Pancreas (tissue), 10 donors: ENCODE measurements around the gene R3HDM1. TPM values are rescaled to one million over a fixed set of nuclear protein-coding genes. Genes with fewer than 3 reads are reported as not detected.

Experiments used
- ATAC-seq, 4 donors: fragments of 200-7000 bp; cut with Tn5 transposase; one replicate each; pipeline versions ENCODE4 v1.8.0 to v1.9.1; 2020; ENCODE audit warnings: mild to moderate bottlenecking in 4 of 4, moderate library complexity in 4 of 4
- DNase-seq, 6 donors: peaks; one replicate each; pipeline ENCODE4 v3.0.0-alpha.2; 2020
- FAIRE-seq: peaks from 2 replicates; lab custom pipeline; 2012; peaks lifted over from hg19 to GRCh38; lab: Jason Lieb, UNC
- H3K27ac ChIP-seq, 4 donors: fragments of 200-600 bp; sonication (generic); 1 replicate in 3 of 4; 2 replicates in 1 of 4; pipeline versions ENCODE4 v1.5.0 to v1.8.0; 2020
- H3K27me3 ChIP-seq, 4 donors: fragments of 200-600 bp; one replicate each; pipeline ENCODE4 v1.8.0; 2021
- H3K36me3 ChIP-seq, 3 donors: fragments of 200-600 bp; sonication (generic) in 1 of 3; one replicate each; pipeline versions ENCODE4 v1.5.0 to v1.8.0; 2020 to 2021
- H3K4me1 ChIP-seq, 3 donors: fragments of 200-600 bp; one replicate each; pipeline ENCODE4 v1.8.0; 2021
- H3K4me3 ChIP-seq, 4 donors: fragments of 200-600 bp; sonication (generic) in 2 of 4; one replicate each; pipeline versions ENCODE4 v1.5.0 to v1.8.0; 2020 to 2021
- H3K9me3 ChIP-seq, 4 donors: fragments of 200-600 bp; one replicate each; pipeline ENCODE4 v1.8.0; 2021
- WGBS, 2 donors: extraction: QIAGEN DNeasy Blood & Tissue Kit; methylation state at CpG; one replicate each; pipeline ENCODE4 v1.1.7; 2013; 5-methylcytosine and 5-hydroxymethylcytosine counted together
- intact Hi-C, 3 donors: fragments of 100-400 bp; cut with DNase I; formaldehyde crosslinking; loops; one replicate each; pipeline versions ENCODE4 v1.11.1 to v1.14.2; 2022
- polyA plus RNA-seq, 2 donors: library from polyadenylated mRNA; stranded (reverse); fragments of 200-250 nt; gene quantifications; one replicate each; pipeline ENCODE4 v1.2.3, GENCODE V29; 2013
- total RNA-seq, 6 donors: library from RNA; stranded (reverse); fragmentation: NEBNext Ultra II Directional in 4 of 6; extraction: Animal tissue kit (Norgen Biotek cat#: 25700) in 4 of 6; gene quantifications; one replicate each; pipeline versions ENCODE4 v1.2.1 to v1.2.4, GENCODE V29; 2021 to 2023
- TF ChIP-seq, protein P1 (sequence below), 4 donors: fragments of 200-600 bp; sonication (generic) in 3 of 4; IDR thresholded peaks; one replicate each; pipeline versions ENCODE4 v1.5.0 to v1.8.0; 2021; ENCODE audit warnings: antibody characterized with exemption in 4 of 4
- donor health status: healthy with polysubstance abuse.
- donor health status: DM: no; HTN: no; CAD: no; lungs with moderate emphysema.
- donor health status: DM: no; HTN: no; CAD: no.
- donor health status: control.
- donor health status: control.
- donor health status: Bipolar disorder and iron deficiency.
- donor health status: DM: yes; HTN: yes; CAD: no.
- donor health status: DM: no; HTN: no; CAD: no.
- donor health status: DM: no; HTN: no; CAD: no.
- donor health status: DM: yes; HTN: yes; CAD: no.

Gene R3HDM1
- total and polyA plus RNA-seq, 8 donors, result 6.8 to 16.0 (median 10.9) TPM

DNA sequence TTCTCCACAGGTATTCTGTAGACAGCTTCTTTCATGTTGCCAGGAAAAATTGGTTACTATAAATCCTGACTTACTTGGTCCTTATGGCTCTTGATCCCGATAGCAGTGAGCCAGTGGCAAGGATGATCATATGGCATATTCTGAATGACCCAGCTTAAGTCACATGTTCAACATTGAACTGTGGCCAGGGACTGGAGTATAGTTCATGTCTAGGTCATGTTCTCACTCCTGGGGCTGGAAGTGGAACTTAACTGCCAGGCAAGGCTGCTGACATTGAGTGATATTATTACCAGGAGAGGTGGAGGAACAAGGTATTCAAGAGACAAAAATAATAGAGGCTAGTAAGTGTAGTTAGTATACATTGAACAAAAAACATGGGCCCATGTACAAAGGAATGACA is 26.2 kb downstream of the R3HDM1 start:
- FAIRE-seq (no peak), ATAC-seq (no peak), DNase-seq (no peak)
- no peaks in the 10 kb centered on the region for H3K36me3 ChIP-seq
- H3K4me3 ChIP-seq, result no peak overlapping the region
- TF ChIP-seq, protein P1, sequence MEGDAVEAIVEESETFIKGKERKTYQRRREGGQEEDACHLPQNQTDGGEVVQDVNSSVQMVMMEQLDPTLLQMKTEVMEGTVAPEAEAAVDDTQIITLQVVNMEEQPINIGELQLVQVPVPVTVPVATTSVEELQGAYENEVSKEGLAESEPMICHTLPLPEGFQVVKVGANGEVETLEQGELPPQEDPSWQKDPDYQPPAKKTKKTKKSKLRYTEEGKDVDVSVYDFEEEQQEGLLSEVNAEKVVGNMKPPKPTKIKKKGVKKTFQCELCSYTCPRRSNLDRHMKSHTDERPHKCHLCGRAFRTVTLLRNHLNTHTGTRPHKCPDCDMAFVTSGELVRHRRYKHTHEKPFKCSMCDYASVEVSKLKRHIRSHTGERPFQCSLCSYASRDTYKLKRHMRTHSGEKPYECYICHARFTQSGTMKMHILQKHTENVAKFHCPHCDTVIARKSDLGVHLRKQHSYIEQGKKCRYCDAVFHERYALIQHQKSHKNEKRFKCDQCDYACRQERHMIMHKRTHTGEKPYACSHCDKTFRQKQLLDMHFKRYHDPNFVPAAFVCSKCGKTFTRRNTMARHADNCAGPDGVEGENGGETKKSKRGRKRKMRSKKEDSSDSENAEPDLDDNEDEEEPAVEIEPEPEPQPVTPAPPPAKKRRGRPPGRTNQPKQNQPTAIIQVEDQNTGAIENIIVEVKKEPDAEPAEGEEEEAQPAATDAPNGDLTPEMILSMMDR (IDR thresholded peaks at IDR 0.05), result no peak
- H3K9me3 ChIP-seq, result no peaks in the 10 kb centered on the region
- 80 to 91% methylated on average over 1 of the region's 1 CpG for WGBS, 2 donors
- no peaks in the 10 kb centered on the region for H3K27me3 ChIP-seq
- no peak overlapping the region for H3K27ac ChIP-seq
- intact Hi-C loops, result no loop called here
- no peaks in the 10 kb centered on the region for H3K4me1 ChIP-seq

DNA sequence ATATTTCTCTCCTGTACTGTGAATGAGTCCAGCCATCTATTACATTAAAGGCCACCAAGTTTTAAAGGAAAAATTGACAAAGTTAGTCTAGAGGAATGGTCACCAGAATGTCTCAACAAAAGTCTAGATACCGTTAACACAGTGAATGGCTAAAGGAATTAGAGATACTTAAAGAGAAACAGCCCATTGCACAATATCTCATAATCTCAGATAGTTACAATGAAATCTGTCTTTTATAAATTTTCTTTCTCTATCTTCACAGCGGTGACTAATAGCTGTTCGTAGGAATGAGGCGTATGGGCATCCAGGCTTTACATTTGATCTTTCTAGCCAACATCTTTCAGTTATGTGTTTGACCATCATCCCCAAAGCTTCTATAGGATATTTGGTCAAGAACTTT is 30.6 kb downstream of the R3HDM1 start:
- no peaks in the 10 kb centered on the region for H3K9me3 ChIP-seq
- no peak for DNase-seq
- no peaks in the 10 kb centered on the region for H3K36me3 ChIP-seq
- TF ChIP-seq, protein P1 (IDR thresholded peaks at IDR 0.05), result no peak
- 97 to 99% methylated on average over 4 of the region's 4 CpGs for WGBS, 2 donors
- H3K27ac ChIP-seq, result no peak overlapping the region
- no peaks in the 10 kb centered on the region for H3K4me1 ChIP-seq
- H3K4me3 ChIP-seq, result no peak overlapping the region
- no peaks in the 10 kb centered on the region for H3K27me3 ChIP-seq
- no peak for FAIRE-seq
- ATAC-seq, result no peak
- intact Hi-C loops, result no loop called here

DNA sequence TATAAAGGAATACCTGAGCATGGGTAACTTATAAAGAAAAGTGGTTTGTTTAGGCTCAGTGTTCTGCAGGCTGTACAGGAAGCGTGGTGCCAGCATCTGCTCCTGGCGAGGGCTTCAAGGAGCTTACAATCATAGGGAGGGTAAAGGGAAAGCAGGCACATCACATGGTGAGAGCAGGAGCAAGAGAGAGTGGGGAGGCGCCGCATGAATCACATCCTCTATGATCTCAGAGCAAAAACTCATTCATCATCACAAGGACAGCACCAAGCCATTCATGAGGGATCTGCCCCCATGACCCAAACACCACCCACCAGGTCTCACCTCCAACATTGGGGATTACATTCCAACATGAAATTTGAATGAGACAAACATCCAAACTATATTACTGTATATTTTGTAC is 32.5 kb downstream of the R3HDM1 start:
- Histone ChIP-seq H3K9me3 (no peaks in the 10 kb centered on the region), H3K27me3 (no peaks in the 10 kb centered on the region), H3K4me3 (no peak overlapping the region), H3K27ac (no peak overlapping the region), H3K4me1 (no peaks in the 10 kb centered on the region), H3K36me3 (no peaks in the 10 kb centered on the region)
- FAIRE-seq, result no peak
- no peak for DNase-seq
- TF ChIP-seq, protein P1 (IDR thresholded peaks at IDR 0.05), result no peak
- no peak for ATAC-seq
- WGBS, 2 donors, result 94 to 96% methylated on average over 4 of the region's 4 CpGs
- intact Hi-C loops, result no loop called here

DNA sequence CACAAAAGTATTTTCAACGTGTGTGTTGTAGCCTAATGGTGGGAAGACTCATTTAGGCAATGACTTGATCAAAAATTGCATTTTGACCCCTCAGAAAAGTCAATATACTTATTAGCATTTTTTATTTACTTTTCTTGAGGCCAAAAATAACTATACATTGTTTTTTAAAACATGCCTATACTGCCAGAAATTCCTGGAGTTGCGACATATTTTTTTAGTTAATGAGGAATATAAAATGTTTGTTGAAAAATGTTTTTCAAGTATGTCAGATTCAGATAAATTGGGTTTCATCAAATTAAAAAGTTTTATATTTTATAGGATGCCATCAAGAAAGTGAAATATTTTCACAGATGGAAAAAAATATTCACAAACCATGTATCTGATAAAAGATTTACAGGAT is 39.6 kb downstream of the R3HDM1 start:
- DNase-seq (no peak), ATAC-seq (no peak), FAIRE-seq (no peak)
- Histone ChIP-seq H3K4me3 (no peak overlapping the region), H3K36me3 (peaks cover 0 to 6% (median 0%) of the 10 kb centered on the region in 3 donors), H3K27me3 (no peaks in the 10 kb centered on the region), H3K4me1 (no peaks in the 10 kb centered on the region), H3K27ac (no peak overlapping the region), H3K9me3 (no peaks in the 10 kb centered on the region)
- WGBS, 2 donors, result 83 to 89% methylated on average over 2 of the region's 2 CpGs
- intact Hi-C loops, result no loop called here
- TF ChIP-seq, protein P1 (IDR thresholded peaks at IDR 0.05), result no peak

DNA sequence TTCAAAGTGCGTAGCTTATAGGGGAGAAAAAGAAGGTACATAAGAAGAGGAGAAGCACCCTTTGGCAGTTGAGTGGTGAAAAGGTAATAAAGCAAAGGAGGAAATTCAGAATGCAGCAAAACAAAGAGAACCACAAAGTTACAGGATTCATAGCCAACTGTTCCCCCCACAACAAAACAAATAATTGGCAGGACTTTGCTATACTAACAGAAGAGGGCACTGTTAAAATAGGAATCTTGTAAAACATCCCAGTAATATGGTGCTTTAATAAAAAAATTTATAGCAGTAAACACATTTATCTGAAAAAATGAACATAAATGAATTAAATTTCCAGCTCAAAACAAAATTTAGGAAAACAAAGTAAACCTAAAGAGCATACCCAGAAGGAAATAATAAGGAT is 42.3 kb downstream of the R3HDM1 start:
- FAIRE-seq (no peak), DNase-seq (no peak), ATAC-seq (no peak)
- H3K4me1 ChIP-seq, result no peaks in the 10 kb centered on the region
- TF ChIP-seq, protein P1 (IDR thresholded peaks at IDR 0.05), result no peak
- intact Hi-C loops, result no loop called here
- H3K4me3 ChIP-seq, result no peak overlapping the region
- WGBS, 2 donors, result 92 to 100% methylated on average over 1 of the region's 1 CpG
- no peaks in the 10 kb centered on the region for H3K27me3 ChIP-seq
- peaks cover 0 to 6% (median 0%) of the 10 kb centered on the region in 3 donors for H3K36me3 ChIP-seq
- no peak overlapping the region for H3K27ac ChIP-seq
- no peaks in the 10 kb centered on the region for H3K9me3 ChIP-seq
